HG02798 (cell line): ENCODE results near the gene FGF19.
"Not testable (repeated sequence)": the region's sequence is repeated elsewhere in the genome, so short reads cannot be mapped to it uniquely, and the experiment has no call there.

Source experiments
- ATAC-seq: cut with Tn5 transposase; IDR thresholded peaks from one replicate; pipeline ENCODE4 v1.9.1; 2021; ENCODE audit warnings: mild to moderate bottlenecking; ENCODE audit not compliant: unreplicated experiment, poor library complexity

Gene FGF19

DNA sequence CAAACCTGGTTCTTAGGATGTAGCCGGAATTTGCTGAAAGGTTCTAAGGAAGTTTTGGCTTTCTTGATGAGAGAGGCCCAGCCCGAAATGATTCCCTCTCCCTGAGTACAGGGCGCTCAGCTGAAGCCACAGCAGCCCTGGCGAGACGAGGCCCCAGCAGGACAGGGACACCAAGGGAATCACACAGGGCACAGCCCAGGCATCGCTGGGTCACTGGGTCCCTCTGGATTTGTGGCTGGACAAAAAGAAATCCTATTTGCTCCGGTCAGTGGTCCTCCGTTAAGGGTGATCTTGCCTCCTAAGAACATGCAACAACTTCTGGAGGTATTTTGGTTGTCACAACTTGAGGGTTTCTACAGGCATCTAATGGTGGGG, 6.4 kb downstream of the FGF19 start:
- ATAC-seq, result no peak

GRCh38 chr11:69696749-69697468, 6.9 kb downstream of the FGF19 start:
- no peak for ATAC-seq

DNA sequence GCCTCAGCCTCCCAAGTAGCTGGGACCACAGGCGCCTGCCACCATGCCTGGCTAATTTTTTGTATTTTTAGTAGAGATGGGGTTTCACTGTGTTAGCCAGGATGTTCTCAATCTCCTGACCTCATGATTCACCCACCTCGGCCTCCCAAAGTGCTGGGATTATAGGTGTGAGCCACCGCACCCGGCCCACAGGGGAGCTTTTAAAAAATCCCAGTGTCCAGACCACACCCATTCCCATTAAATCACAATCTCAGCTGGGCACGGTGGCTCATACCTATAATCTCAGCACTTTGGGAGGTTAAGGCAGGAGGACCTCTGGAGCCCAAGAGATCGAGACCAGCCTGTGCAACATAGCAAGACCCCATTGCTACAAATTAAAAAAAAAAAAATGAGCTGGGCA, 7.8 kb downstream of the FGF19 start:
- ATAC-seq, result not testable (repeated sequence)

DNA sequence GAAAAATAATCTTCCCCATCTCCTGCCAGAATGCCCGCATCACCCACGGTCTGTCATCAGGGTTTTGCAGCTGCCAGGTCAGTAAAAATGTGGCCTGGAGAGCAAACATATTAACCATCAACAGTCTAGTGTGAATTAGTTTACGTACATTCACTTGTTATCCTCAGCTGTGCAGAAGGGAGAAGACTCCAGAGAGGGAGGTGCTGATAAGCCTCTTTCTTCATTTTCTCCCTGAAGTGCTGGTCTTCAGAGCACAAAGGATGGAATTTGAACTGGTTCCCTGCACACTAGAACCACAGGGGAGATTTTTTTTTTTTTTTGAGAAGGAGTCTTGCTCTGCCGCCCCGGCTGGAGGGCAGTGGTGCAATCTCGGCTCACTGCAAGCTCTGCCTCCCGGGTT, 8.2 kb downstream of the FGF19 start:
- no peak for ATAC-seq

- ATAC-seq, result no peak
Measured at GRCh38 chr11:69694781-69695180, 9.0 kb downstream of the FGF19 start.

DNA sequence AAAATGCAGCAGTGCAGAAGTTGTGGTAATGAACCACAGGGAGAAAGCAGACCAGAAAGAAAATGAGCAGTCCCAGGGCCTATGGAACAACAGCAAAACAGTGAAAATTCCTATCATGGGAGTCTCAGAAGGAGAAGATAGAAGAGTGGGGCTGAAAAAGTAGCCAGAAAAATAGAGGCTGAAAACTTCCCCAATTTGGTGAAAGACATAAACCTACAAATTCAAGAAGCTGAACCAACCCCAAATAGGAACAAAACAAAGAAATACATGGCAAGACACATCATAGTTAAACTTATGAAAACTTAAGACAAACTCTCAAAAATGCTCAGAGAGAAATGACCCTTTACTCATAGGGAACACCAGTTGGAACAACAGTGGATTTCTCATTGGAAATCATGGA, 11.4 kb downstream of the FGF19 start:
- no peak for ATAC-seq

- no peak for ATAC-seq
Measured at GRCh38 chr11:69691463-69691862, 12.4 kb downstream of the FGF19 start.

DNA sequence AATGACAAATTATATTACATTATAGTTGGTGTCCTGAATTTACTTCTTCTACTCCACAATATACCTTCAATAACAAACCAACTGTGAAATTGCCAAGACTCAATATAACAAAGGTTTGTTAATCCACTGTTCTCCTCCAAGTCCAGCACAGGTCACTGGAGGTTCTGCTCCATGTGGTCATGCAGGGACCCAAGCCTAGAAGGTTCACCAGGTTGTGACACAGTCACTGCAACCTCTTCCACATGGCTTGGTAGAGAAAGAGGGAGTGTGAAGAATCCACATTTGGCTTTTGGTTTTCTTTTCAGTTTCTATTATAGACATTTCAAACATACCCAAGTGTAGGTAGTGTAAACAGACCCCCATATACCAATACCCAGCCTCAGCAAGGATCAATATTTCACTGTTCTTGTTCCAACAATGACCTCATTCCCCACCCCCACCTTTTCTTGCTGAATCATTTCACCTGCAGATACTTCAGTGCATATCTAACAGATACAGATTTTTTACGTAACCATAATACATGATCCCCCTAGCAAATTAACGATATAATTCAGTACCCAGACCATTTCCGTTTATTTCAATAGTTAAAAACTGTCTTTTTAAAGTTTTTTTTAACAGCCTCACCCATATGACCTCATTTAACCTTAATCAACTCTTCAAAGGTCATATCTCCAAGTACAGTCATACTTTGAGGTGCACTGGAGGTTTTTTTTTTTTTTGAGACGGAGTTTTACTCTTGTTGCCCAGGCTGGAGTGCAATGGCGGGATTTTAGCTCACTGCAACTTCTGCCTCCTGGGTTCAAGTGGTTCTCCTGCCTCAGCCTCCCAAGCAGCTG, 14.1 kb downstream of the FGF19 start:
- no peak for ATAC-seq

DNA sequence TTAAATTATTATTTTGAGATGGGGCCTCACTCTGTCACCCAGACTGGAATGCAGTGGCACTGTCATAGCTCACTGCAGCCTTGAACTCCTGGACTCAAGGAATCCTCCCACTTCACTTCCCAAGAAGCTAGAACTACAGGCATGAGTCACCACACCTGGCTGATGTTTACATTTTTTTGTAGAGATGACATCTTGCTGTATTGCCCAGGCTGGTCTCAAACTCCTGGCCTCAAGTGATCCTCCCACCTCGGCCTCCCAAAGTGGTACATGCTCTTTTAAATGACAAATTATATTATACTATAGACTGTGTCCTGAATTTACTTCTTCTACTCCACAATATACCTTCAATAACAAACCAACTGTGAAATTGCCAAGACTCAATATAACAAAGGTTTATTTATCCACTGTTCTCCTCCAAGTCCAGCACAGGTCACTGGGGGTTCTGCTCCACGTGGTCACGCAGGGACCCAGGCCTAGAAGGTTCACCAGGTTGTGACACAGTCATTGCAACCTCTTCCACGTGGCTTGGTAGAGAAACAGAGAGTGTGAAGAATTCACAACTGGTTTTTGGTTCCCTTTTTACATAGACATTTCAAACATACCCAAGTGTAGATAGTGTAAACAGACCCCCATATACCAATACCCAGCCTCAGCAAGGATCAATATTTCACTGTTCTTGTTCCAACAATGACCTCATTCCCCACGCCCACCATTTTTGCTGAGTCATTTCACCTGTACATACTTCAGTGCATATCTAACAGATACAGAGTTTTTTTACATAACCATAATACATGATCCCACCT, 15.7 kb downstream of the FGF19 start:
- ATAC-seq, result not testable (repeated sequence)

GRCh38 chr11:69686856-69687255, 17.0 kb downstream of the FGF19 start:
- no peak for ATAC-seq

DNA sequence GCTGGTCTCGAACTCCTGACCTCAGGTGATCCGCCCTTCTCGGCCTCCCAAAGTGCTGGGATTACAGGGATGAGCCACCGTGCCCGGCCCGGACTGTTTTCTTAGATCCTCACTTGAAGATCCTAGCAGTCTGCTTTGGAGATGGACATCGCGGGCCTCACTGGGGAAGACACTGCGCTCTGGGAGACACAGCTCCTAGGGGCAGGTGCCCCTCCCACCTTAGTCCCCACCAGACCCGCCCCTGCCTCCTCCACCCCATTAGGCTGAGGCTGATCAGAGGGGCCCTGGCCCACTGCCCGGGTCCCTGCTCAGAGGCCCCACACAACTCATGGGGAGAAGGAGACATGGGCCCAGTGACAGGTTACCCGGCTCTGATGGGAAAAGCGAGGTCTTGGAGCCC, 17.4 kb downstream of the FGF19 start:
- no peak for ATAC-seq

DNA sequence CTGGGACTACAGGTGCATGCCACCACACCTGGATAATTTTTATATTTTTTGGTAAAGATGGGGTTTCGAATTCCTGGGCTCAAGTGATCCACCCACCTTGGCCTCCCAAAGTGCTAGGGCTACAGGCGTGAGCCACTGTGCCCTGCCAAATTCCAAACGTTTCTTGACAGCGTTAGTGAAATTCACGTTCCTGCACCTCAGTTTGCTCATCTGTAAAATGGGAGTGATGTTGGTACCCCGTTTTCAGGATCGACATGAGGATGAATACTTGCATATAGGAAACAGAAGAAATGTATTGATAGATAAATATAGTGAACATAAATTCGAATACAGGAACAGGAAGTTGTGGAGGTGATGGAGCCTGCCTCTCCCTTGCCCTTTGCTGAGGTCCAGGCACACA, 18.5 kb downstream of the FGF19 start:
- ATAC-seq, result no peak

DNA sequence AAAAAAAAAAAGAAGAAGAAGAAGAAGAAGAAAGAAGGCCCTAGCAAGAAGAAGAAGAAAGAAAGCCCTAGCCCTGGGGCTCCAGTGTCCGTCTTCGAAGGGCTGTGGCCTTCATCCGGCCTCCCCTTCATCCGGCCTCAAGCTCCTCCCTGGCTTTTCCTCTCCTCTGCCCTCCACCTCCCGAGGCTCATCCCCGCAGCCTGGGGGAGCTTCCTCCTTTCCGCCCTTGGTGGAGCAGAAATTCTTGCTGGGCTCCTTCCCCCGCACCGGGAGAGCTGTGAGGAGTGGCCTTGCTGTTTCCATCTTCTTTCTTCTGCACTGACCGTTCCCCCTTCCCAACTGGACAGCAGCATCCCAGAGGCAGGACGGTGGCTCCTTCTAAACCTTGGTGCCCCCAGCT, 19.2 kb downstream of the FGF19 start:
- ATAC-seq, result no peak

DNA sequence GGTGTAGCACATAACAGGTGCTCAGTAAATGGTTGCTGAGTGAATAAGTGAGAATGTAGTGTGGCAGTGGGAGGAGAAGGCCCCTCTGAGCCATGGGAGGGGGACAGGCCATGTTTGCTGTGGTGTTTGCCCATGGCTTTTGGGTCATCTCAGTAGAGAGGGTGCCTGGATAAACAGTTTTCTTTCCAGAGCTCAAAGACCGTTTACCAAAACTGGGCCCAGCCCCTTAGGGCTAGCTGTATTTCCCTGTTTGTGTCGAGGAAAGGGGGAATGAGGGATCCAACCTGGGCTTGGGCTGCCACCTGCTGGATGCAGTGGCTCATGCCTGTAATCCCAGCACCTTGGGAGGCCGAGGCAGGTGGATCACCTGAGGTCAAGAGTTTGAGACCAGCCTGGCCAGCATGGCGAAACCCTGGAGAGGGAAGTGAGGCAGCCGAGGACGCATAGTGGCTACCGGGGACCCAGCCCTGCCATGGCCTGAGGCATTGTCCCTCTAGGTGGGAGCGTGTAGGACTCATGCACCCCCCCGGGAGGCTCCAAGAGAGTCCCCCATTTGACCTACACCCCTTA, 20.0 kb downstream of the FGF19 start:
- ATAC-seq, result no peak

GRCh38 chr11:69682681-69683326, 21.0 kb downstream of the FGF19 start:
- no peak for ATAC-seq

- ATAC-seq, result no peak
Measured at GRCh38 chr11:69682221-69682620, 21.6 kb downstream of the FGF19 start.

DNA sequence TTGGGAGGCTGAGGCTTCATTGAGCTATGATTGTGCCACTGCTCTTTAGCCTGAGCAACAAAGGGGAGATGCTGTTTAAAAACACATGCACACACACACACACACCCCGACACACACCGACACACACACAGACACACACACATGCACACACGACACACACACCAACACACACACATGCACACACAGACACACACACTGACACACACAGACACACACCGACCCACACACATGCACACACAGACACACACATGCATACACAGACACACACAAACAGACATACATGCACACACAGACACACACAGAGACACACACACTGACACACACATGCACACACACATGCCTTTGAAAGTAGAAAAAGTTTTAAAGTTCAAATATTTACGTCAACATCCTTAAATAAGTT, 23.1 kb downstream of the FGF19 start:
- no peak for ATAC-seq

- ATAC-seq, result no peak
Measured at GRCh38 chr11:69677749-69678148, 26.1 kb downstream of the FGF19 start.

DNA sequence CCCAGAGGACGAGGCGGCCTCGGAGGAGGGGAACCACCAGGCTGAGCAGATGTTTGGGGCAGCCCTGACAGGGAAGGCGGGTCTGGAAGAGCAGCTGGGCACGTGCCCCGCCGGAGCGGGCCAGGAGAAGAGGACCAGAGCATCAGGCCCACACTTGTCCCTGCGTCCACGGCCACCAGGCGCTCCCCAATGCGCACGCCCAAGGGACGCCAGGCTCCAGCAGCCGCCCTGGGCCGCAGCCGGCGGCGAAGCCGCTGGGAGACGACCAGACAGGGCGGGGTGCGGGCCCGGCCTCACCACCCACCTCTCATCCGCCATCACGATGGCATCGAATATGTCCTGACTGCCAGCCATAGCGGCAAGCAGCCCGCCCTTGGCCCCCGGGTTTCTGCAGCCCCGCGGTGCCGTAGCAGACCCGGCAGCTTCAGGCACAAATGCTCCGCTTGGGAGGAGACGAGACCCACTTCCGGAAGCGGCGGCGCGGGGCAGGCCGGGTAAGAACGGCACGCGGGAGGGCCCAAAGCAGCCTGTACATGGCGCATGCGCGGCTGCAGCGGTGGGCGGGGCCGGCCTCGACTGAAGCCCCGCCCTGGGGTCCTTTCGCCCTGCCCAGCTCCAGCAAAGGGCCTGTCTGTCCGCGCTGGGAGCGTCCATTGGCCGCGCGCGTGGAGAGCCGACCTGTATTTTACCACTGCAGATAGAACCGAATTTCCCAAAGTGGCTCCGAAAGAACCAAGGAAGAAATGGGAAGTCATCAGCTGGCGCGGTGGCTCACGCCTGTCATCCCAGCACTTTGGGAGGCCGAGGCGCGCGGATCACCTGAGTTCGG, 28.7 kb downstream of the FGF19 start, which contains the start of gene LTO1:
Gene LTO1, minus strand, starts transcription at position 468 of the 829 bp plus-strand sequence. Its CDS starts 114 bp downstream, at position 354.
- peak; percentile 92 for ATAC-seq
